VCaP (cell line): ENCODE results near the gene DENND1A.
A peak's percentile ranks its signal among the peaks of the same experiment; 100 is the strongest.

Experiments
- H3K27ac ChIP-seq: fragments of 450-650 bp; 2 replicates; pipeline ENCODE4 v1.5.1; 2017
- TF ChIP-seq, protein P1 (sequence below): fragments of 450-650 bp; conservative IDR thresholded peaks from 2 replicates; pipeline ENCODE4 v1.5.1; 2017; ENCODE audit warnings: mild to moderate bottlenecking, moderate library complexity

Gene DENND1A

GRCh38 chr9:123676869-123677268, 253.1 kb downstream of the DENND1A start:
- TF ChIP-seq, protein P1, sequence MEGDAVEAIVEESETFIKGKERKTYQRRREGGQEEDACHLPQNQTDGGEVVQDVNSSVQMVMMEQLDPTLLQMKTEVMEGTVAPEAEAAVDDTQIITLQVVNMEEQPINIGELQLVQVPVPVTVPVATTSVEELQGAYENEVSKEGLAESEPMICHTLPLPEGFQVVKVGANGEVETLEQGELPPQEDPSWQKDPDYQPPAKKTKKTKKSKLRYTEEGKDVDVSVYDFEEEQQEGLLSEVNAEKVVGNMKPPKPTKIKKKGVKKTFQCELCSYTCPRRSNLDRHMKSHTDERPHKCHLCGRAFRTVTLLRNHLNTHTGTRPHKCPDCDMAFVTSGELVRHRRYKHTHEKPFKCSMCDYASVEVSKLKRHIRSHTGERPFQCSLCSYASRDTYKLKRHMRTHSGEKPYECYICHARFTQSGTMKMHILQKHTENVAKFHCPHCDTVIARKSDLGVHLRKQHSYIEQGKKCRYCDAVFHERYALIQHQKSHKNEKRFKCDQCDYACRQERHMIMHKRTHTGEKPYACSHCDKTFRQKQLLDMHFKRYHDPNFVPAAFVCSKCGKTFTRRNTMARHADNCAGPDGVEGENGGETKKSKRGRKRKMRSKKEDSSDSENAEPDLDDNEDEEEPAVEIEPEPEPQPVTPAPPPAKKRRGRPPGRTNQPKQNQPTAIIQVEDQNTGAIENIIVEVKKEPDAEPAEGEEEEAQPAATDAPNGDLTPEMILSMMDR = no peak
- H3K27ac ChIP-seq = peak overlapping the region; percentile 82

DNA sequence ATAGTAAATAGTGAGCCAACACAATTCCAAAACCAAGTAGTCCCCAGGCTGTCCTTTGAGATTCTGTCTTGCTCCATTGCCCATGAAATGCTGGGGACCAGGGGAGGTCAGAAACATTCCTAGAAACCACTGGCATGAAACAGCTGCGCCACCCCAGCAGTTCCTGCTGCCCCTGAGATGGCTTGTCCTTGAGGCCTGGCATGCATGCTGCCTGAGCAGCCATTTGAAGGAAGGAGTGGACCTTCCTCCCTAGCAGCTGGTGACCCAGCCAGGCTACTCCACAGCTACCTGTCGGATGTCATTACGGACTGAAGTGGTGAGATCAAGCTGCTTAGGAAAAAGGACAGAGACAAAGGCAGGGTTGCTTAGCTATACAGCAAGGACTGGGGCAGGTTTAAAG, 260.6 kb downstream of the DENND1A start:
- TF ChIP-seq, protein P1 = no peak
- H3K27ac ChIP-seq = no peak overlapping the region

DNA sequence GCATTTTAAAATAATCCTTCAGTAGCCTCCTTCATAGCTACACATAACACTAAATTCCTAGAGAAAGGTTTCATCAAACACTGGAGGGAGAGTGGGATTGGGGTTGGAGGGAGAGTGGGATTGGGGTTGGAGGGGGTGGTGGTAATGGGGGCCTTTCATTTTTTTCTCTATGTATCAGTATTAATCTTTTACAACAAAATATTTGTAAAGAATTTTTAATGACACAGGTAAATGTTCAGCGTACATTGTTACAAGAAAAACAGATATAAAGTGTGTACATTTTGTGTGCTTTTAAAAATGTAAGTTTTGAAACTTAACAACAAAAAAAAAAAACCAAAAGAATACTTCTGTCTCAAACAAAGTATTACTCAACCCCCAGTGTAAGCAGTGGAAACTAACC, 266.4 kb downstream of the DENND1A start:
- TF ChIP-seq, protein P1 = no peak
- H3K27ac ChIP-seq = no peak overlapping the region

DNA sequence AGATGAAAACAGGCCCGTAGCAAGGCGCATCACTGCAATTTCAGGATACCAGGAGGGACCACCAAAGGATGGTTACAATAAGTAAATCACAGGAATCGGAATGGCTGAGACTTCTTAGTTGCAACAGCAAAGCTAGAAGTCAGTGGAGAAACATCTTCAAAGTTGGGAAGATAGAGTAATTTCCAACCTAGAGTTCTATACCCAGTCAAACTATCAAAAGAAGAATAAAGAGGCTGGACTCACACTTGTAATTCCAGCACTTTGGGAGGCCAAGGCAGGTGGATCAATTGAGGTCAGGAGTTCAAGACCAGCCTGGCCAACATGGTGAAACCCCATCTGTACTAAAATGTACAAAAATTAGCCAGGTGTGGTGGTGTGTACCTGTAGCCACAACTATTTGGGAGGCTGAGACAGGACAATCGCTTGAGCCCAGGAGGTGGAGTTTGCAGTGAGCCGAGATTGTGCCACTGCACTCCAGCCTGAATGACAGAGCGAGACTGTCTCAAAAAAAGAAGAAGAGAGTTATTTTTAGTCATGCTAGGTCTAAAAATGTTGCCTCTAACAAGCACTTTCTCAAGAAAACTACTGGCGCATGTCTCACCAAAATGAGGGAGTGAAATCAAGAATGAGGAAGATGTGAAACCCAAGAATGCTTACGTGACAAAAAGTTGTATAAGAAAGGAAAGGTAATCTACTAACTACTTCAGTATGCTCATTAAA, 267.7 kb downstream of the DENND1A start:
- TF ChIP-seq, protein P1 = no peak
- no peak overlapping the region for H3K27ac ChIP-seq

- TF ChIP-seq, protein P1 = no peak
- no peak overlapping the region for H3K27ac ChIP-seq
Observed at GRCh38 chr9:123660691-123661466, 269.0 kb downstream of the DENND1A start.

GRCh38 chr9:123659358-123659757, 270.6 kb downstream of the DENND1A start:
- TF ChIP-seq, protein P1 = no peak
- peak overlapping the region; percentile 1; the same call in 1 of the 2 replicates for H3K27ac ChIP-seq

DNA sequence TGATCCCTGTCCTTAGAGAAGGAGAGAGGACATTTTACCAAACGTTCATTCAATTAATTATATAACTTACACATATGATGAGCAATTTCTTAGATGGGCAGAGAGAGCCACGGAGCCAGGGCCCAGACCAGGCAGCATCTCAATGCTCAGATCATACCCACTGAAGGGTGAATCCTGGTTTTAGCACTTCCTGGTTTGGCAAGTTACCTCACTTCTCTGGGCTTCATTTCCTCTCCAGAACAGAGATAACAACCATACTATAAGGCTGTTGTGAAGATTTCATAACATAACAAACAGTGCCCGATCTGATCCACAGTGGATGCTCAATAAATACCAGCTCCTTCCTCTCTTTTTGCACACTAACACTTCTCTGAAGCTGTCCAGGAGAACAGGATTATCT, 271.1 kb downstream of the DENND1A start:
- TF ChIP-seq, protein P1 = no peak
- H3K27ac ChIP-seq = peak overlapping the region; percentile 1; the same call in 1 of the 2 replicates
